ENCODE results near the gene SORCS1. TPM values are rescaled to one million over a fixed set of nuclear protein-coding genes. Genes with fewer than 3 reads are reported as not detected.

Gene SORCS1
- total and polyA plus RNA-seq, 2 donors from 2014 or later: 0.76 to 2.4 TPM

GRCh38 chr10:106637873-106638272 lies 526.6 kb downstream of the SORCS1 start:
- H3K27me3 ChIP-seq (ENCODE audit: control insufficient read depth, insufficient read depth, low read length): no peaks in the 10 kb centered on the region
- no peaks in the 10 kb centered on the region for H3K9me3 ChIP-seq (ENCODE audit: control insufficient read depth in 2 of 3, insufficient read depth in 1 of 3, low read length in 3 of 3)
- no peak for TF ChIP-seq CTCF (IDR thresholded peaks at IDR 0.05; ENCODE audit: borderline replicate concordance, extremely low read depth, insufficient read depth)
- H3K4me1 ChIP-seq (ENCODE audit: control insufficient read depth in 2 of 3, insufficient read depth in 2 of 3, low read depth in 1 of 3, low read length in 3 of 3): no peaks in the 10 kb centered on the region
- FAIRE-seq (no peak), DNase-seq (no peak)
- H3K27ac ChIP-seq (ENCODE audit: low read depth in 2 of 2, low read length in 2 of 2): no peak overlapping the region
- H3K4me3 ChIP-seq (ENCODE audit: low read length in 3 of 3): no peak overlapping the region
- intact Hi-C loops (cut with DNase I): no loop called here
- H3K9ac ChIP-seq (ENCODE audit: low read length in 3 of 3): no peak overlapping the region
- no peaks in the 10 kb centered on the region for H3K36me3 ChIP-seq (ENCODE audit: control insufficient read depth in 2 of 3, insufficient read depth in 3 of 3, low read length in 3 of 3)

- no peak for DNase-seq
- no peak for TF ChIP-seq CTCF (IDR thresholded peaks at IDR 0.05; ENCODE audit: borderline replicate concordance, extremely low read depth, insufficient read depth)
- Histone ChIP-seq H3K4me1 (ENCODE audit: control insufficient read depth in 2 of 3, insufficient read depth in 2 of 3, low read depth in 1 of 3, low read length in 3 of 3) (no peaks in the 10 kb centered on the region), H3K27me3 (ENCODE audit: control insufficient read depth, insufficient read depth, low read length) (no peaks in the 10 kb centered on the region), H3K9ac (ENCODE audit: low read length in 3 of 3) (no peak overlapping the region), H3K9me3 (ENCODE audit: control insufficient read depth in 2 of 3, insufficient read depth in 1 of 3, low read length in 3 of 3) (no peaks in the 10 kb centered on the region), H3K36me3 (ENCODE audit: control insufficient read depth in 2 of 3, insufficient read depth in 3 of 3, low read length in 3 of 3) (no peaks in the 10 kb centered on the region), H3K4me3 (ENCODE audit: low read length in 3 of 3) (no peak overlapping the region), H3K27ac (ENCODE audit: low read depth in 2 of 2, low read length in 2 of 2) (no peak overlapping the region)
- intact Hi-C loops (cut with DNase I): no loop called here
- no peak for FAIRE-seq
Measured at GRCh38 chr10:106636766-106637491, 527.6 kb downstream of the SORCS1 start.

GRCh38 chr10:106635947-106636346 lies 528.6 kb downstream of the SORCS1 start:
- intact Hi-C loops (cut with DNase I): no loop called here
- DNase-seq (no peak), FAIRE-seq (no peak)
- H3K4me3 ChIP-seq (ENCODE audit: low read length in 3 of 3): no peak overlapping the region
- no peak overlapping the region for H3K9ac ChIP-seq (ENCODE audit: low read length in 3 of 3)
- no peaks in the 10 kb centered on the region for H3K27me3 ChIP-seq (ENCODE audit: control insufficient read depth, insufficient read depth, low read length)
- no peak for TF ChIP-seq CTCF (IDR thresholded peaks at IDR 0.05; ENCODE audit: borderline replicate concordance, extremely low read depth, insufficient read depth)
- no peaks in the 10 kb centered on the region for H3K9me3 ChIP-seq (ENCODE audit: control insufficient read depth in 2 of 3, insufficient read depth in 1 of 3, low read length in 3 of 3)
- no peaks in the 10 kb centered on the region for H3K36me3 ChIP-seq (ENCODE audit: control insufficient read depth in 2 of 3, insufficient read depth in 3 of 3, low read length in 3 of 3)
- H3K27ac ChIP-seq (ENCODE audit: low read depth in 2 of 2, low read length in 2 of 2): no peak overlapping the region
- H3K4me1 ChIP-seq (ENCODE audit: control insufficient read depth in 2 of 3, insufficient read depth in 2 of 3, low read depth in 1 of 3, low read length in 3 of 3): no peaks in the 10 kb centered on the region
